AG09319 (cell line): Measurements from ENCODE around the gene SORBS1.

Experiments
- DNase-seq: peaks from one replicate; pipeline ENCODE4 v3.0.0-alpha.2; 2010; ENCODE audit warnings: low read depth; ENCODE audit errors: extremely low read depth
- CTCF ChIP-seq: IDR thresholded peaks from 2 replicates; pipeline ENCODE4 v1.5.1; 2011; ENCODE audit warnings: low read depth, mild to moderate bottlenecking, inconsistent platforms, low read length, moderate library complexity

SORBS1 gene

GRCh38 chr10:95459446-95460045 lies 101.6 kb downstream of the SORBS1 start:
- TF ChIP-seq CTCF, result no peak
- DNase-seq, result no peak

- no peak for DNase-seq
- no peak for TF ChIP-seq CTCF
These were observed 102.3 kb downstream of the SORBS1 start for GRCh38 chr10:95458871-95459270.

GRCh38 chr10:95458014-95458413 lies 103.2 kb downstream of the SORBS1 start:
- DNase-seq, result no peak
- TF ChIP-seq CTCF, result no peak

GRCh38 chr10:95457319-95457886 lies 103.8 kb downstream of the SORBS1 start:
- TF ChIP-seq CTCF, result no peak
- no peak for DNase-seq

GRCh38 chr10:95456516-95456915 lies 104.7 kb downstream of the SORBS1 start:
- DNase-seq, result no peak
- TF ChIP-seq CTCF, result no peak

- no peak for DNase-seq
- no peak for TF ChIP-seq CTCF
These were observed 106.2 kb downstream of the SORBS1 start for GRCh38 chr10:95454940-95455339.

GRCh38 chr10:95454356-95454755 lies 106.8 kb downstream of the SORBS1 start:
- DNase-seq, result no peak
- TF ChIP-seq CTCF, result no peak
